ENCODE data around the gene PPP2R5C.

The PPP2R5C gene

DNA sequence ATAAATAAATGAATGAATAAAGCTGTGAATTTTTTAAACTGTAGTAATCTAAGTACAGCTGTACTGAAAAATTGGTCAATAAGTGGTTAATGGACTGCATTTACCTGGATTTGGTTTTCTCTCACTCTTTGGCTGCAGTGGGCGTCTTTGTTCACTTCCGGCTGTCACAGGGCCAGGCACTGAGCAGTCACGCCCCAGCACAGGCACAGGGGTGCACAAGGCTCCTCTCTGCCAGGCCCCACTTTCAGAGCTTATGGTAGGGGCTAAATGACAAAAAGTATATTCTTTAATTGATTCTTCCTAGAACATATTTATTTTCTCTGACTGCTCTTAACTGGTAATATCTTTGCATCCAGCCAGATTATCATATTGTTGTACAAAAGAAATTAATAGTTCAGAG is 132.2 kb downstream of the PPP2R5C start:
- DNase-seq: no peak

DNA sequence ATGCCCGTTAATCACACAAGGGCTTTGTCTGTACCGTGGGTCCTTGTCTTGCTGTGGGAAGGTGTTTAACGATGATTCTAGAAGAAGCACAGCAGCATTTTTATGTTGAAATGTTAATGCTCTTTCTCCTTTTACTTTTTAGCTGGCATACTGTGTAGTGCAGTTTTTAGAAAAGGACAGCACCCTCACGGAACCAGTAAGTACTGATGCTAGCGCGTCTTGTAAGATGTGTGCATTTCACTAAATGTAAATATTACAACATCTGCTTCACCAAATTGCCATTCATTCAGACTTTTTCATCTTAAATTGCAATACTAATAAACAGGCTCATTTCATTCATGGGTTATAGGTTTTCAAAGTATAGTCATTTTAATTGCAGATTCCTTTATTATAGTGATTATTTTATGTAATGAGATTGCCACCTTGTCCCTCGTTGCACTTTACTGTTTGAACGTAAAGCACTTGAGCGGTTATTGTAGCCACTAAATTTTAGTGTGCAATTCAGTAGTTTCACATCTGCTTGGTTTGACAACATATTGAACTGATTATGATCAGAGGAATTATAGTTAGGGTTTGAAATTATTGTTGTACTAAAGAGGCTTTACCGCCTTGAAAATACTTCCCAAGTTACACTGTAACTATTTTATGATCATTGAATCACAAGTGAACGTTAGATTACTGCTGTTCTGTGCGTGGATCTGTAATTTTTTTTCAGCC is 133.0 kb downstream of the PPP2R5C start:
- DNase-seq: no peak

DNA sequence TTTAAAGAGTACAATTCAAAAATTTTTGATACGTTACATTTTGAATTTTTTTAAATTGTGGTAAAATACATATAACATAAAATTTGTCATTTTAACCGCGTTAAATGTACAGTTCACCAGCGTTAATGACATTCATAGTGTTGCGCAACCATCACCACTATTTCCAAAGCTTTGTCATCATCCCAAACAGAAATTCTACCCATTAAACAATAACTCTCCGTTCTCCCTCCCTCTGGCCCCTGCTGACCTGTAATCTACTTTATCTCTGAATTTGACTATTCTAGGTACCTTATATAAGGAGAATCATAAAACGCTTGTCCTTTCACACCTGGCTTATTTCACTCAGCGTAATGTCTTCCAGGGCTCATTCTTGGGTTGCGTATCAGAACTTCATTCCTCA is 133.7 kb downstream of the PPP2R5C start:
- no peak for DNase-seq

DNA sequence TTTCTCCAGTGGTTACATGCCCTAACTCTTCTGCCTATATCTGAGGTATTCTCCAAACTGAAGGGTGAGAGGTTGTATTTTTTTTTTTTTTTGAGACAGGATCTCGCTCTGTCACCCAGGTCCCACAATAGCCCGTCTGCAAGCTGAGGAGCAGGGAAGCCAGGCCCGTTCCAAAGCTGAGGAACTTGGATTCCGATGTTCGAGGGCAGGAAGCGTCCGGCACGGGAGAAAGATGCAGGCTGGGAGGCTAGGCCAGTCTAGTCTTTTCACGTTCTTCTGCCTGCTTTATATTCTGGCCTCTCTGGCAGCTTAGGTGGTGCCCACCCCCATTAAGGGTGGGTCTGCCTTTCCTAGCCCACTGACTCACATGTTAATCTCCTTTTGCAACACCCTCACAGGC is 135.8 kb downstream of the PPP2R5C start:
- no peak for DNase-seq

DNA sequence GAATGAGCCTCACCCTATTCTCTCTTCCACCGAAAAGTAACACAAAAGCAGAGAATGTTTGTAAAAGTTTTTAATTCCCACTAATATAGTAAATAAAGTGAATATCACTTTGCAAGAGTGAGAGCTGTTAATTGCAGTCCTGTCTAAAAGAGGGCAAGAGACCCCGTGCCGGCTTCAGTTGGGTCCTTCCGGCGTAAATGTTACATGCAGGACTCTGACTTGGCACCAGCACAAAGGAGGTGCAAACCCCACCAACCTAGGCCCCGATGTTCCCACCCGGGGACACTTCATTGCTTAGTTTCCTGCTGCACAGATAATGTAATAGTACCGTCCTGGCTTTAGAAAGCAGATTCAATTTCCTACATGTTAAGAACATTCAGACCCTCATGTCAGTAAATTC is 136.9 kb downstream of the PPP2R5C start:
- no peak for DNase-seq

DNA sequence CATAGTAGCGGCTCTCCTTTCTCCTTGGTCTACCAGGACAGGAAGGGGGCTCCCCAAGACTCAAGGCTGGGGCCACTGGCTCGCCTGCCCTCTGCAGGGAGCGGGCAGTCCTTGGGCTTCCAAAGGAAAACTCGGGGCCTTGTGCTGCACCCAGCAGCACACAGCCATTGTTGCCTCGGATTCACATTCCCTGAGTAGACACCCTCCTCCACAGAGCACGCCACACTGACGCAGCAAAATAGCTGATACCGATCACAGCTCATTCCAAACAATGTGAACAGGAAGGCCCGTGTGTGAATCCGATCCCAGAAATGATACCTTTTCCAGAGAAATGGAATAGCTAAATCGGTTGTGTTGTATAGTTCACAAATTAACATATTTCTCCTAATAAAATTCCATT is 137.8 kb downstream of the PPP2R5C start:
- DNase-seq: no peak

DNA sequence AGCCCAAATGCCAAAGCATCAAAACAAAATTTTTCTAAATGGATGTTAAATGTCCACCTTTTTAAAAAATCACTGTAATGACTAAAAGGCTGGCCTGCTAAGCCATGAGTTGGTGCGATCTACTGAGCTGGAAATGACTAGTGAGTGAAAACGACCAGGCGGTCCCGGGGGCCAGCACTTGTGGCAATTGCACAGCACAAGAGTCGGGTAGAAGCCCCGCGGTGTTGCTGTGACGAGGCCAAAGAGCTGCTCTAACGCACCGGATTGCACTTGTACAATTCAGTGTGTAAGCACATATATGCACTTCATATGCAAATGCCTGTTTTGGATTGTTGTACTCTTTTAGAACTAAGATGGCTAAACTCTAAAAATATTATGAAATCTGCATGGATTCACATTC is 138.7 kb downstream of the PPP2R5C start:
- DNase-seq: no peak

DNA sequence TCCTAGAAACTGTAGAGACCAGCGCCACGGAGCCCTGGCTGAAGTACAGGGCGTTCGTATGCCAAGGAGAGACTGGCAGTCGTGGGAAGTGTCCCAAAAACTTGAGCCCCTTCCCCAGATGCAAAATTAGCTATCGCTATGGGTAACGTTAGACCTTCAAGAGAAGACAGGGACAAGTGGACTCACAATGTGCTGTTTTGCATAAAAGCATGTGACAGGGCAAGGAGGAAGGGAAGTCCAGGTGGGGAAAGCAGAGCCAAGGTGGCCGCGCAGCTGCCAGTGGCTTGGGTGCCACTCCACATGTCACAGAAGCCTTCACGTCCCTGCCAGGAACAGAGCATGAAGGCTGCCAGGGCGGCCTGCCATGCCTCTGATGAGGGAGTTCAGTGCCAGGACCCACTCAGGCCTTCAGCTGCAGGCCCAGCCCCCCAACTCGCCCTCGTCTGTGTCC is 141.6 kb downstream of the PPP2R5C start:
- DNase-seq: no peak

DNA sequence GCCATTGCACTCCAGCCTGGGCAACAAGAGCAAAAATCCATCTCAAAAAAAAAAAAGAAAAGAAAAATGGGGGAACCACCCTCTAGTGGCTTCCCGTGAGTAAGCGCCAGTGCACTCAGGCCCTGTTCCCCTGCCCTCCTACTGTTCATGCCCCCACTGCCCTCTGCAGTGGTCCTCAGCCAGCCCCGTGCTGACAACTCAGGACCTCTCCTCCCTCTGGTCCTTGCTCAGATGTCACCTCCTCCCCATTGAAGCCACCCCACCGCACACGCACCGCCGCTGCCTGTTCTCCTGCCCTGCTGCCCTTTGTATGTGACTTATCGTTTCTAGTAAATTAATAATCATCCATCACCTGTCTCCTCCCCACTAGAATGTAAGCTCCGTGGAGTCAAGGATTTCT is 144.1 kb downstream of the PPP2R5C start:
- DNase-seq: no peak

DNA sequence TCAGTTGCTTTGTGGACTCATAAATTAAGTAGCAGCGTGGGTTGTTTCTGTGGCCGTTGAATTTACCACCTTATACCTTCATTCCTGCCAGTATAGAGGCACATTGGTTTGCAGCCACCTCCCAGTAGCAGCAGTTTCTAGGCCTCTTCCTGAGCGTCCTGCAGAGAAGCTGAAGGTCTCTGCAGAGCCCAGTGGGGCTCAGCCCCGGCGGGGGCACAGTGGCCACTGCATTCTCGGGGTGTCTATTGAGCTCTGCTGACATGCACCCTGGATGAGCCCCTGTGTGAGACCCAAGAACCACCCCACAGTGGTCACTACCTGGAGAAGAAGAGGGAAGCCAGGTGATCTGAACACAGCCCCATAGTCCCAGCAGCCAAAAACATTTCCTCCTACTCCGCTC is 145.1 kb downstream of the PPP2R5C start:
- no peak for DNase-seq

DNA sequence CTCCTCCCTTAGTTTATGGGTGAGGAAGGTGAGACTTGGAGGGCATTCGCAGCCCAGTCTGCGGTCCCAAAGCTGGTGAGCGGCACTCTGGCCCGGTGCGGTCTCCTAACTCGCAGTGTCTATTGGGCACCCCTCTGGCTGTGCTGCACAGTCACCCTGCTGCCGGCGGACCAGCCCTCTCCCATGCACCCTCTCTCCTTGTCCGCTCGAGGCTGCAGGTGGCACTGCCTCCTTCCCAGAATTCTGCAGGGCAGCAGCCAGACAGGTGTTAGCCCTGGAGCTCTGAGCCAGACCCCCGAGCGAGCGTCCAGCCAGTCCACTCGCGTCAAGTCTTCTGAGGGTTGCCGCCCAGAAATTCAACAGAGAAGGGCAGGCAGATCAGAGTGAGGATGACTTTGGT is 146.1 kb downstream of the PPP2R5C start:
- no peak for DNase-seq

DNA sequence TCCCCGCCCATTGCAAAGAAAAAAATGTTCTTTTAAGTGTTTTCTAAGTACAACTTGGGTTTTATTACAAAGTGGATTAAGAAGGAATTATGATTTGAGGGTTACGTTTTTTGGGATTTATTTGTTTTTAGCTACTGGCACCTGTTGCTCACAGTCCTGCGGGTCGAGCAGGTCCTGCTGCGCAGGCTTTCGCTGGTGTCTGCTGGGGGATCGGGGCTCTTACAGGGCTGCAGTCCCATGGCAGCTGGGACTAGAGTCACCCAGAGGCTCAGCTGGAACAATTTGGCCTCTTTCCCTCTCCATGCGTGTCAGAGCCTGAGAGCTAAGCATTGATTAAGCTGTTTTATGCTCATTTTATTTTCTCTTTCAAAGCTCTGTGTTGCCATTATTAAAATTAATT is 147.3 kb downstream of the PPP2R5C start:
- no peak for DNase-seq

DNA sequence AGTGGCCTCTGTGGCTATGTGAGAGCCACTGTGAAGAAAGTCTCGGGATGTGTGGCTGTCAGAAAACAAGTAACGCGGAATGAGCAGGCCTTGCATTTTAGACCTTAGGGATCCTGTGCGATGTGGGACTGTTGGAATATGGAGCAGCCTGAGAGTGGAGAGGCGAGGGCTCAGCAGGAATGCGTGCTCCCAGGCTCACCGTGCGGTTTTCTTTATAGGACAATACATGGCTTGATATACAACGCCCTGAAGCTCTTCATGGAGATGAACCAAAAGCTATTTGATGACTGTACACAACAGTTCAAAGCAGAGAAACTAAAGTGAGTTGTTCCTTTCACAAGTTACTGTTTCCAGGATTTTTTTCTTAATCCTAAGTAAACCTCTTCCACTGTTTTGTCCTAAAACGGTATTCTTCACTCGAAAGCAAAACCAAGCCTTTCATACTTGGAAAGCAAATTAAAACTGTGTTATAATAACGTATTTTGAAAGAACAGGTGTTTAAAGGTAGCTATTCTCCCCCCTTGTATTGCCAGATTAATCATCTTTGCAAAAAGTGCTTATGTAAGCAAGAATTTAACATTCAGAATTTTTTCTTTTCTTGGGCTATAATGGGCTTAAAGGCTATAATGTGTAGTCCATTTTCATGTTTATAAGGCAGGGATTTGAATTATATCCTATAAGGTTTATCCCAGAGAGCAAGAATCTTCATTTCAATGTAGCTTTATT is 148.0 kb downstream of the PPP2R5C start:
- DNase-seq: no peak

DNA sequence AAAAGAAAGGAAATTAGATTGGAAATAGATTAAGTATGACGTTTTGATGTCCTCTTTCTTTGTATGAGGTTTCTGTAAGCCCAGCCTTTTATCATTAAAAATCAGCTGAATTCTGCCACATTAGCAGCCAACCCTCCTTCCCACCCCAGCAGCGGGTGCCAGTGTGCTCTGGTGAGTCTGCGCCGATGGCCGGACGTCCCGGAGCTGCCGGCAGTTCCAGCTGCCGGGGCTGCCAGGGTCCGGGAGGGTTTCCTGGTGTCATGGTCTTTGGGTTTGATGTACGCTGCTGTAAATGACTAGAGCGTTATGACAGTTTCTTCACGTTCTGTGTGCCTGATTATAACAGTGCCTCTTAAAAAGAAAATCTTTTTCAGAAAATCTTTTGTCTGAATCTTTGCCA is 151.3 kb downstream of the PPP2R5C start:
- no peak for DNase-seq

DNA sequence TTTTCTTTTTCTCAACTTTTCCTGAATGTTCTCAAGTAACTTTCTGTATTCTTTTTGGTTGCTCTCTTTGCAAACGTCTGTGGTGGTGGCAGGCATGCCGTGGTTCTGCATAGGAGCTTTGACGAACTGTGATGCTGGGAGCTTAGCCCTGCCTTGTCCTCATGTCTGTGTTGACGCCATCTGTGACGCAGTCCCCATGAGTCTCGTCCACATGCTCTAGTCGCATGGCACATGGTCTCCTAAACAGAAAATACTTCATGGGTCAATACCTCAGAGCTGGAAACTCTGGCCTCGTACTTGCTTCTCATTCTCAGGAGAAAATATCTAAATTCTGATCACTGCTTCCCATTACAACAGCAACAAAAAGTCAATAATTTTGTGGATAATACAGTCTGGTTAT is 152.6 kb downstream of the PPP2R5C start:
- no peak for DNase-seq

DNA sequence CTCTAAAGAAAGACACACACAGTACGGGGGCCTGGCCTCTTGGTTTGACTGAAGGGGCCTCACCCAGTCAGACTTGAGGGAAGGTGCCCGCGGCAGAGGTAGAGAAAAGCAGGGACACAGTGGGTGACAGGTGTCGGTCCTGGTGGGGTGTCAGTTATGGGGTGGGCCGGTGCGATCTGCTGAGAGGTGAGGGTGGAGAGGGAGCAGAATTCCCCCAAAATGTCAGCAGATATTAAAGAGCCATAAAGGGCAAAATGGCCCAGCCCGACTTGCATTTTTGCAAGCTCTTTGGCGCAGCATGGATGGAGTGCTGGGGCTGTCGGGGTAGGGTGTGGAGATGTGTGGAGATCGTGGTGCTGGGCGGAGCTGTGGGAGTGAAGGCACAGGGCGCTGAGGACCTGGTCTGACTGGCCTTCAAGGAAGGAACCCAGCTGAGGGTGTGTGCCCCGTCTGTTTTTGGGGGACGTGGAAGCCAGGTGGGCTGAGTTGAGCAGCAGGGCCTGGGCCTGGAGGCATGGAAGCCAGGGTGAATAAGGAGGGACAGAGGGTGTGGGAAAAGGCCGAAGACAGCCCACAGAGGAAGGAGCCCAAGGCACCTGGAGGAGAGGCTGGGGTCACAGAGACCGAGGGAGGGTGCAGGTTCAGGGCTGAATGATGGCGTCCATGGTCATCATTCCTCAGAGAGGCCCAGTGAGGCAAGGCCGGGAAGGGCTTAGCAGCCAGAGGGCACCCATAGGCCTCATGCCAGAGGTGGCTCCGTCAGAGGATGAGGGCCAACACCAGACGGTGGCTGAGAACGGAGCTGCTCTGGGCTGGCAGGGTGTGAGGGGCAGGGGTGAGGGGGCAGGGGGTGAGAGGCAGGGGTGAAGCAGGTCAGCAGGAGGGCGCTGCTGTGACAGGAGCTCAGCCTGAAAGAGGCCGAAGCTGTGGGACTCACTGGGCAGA is 154.6 kb downstream of the PPP2R5C start:
- DNase-seq: no peak

DNA sequence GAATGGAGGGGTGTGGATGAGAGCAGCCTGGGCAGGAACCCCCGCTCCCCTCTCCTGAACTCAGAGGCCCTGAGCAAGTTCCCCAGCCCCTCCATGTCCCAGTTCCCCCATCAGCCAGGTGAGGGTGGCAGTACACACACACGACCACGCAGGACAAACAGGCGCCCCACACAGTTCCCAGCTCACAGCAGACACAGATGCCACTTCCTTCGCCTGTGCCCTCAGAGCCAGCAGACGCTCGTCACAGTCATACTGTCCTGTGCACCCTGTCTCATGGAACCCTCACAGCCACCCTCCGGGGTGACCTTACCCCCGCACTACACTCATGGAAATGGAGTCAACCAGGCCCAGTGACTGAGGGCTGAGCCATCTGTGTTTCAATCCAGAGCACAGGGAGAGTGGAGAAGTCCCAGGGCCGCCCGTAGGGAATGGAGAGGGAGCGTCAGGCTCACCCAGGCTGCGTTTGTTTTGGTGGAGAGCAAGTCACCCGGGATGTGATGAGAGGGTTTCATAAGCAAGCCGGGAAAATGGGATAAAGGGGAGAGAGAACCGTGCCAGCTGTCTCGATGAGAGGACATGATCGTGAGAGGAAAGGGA is 155.4 kb downstream of the PPP2R5C start:
- DNase-seq: no peak

DNA sequence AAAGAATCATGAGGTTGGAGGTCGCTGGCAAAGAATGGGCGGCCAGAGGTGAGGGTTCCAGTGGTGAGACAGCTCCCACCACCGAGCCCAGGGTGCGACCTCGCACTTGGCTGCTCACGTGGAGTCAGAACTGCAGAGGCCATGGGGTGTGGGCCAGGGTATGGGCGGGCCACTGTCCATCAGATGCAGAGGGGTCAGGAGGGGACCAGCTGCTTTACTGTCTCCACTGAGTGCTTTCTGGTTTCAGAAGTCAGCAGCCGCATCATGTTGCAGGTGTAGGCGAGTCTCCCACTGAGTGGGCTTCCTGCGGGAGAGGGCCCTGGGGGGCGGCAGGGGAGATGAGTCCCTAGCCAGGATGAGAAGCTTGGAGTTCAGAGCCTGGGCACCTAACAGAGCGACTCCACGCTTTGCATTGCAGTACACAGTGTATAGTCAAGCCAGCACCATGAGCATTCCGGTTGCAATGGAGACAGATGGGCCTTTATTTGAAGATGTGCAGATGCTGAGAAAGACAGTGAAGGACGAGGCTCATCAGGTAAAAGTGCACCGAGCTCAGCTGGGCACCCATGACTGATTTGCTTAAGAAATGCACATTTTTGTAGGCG is 156.0 kb downstream of the PPP2R5C start:
- no peak for DNase-seq

DNA sequence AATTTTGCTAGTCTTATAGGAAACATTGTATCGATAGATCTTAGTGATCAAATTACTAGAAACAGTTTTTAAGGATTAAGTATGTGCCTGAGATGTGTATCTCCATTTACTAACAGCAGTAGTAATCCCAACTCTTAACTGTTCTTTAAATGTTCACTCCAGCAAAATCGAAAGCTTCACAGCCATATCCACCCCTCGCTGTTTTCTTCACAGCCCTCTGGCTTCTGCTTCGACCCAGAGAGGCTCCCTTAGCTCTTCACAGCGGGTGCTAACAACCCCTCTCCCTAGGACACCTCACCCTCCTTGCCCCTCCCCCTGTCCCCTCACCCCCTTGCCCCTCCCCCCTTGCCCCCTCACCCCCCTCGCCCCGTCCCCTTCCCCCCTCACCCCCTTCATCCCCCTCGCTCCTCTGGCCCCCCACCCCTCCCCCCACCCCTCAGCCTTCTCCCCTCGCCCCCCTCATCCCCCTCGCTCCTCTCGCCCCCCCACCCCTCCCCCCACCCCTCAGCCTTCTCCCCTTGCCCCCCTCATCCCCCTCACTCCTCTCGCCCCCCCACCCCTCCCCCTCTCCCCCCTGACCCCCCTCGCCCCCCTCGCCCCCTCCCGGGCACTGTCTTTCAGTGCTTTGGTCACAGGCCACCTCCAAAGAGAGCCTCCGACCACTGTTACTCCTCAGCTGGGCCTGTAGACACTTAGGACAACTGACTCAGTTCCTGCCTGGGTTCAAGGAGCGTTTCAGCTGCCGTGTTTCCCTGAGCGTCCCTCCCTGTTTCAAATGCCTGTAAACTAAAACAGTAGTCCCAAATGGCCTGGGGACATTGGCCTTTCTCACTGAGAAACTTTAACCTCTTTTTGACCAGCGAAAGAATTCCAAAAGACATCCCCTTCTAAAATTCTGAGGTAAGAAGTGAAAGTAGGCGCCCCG is 156.8 kb downstream of the PPP2R5C start:
- DNase-seq: no peak

DNA sequence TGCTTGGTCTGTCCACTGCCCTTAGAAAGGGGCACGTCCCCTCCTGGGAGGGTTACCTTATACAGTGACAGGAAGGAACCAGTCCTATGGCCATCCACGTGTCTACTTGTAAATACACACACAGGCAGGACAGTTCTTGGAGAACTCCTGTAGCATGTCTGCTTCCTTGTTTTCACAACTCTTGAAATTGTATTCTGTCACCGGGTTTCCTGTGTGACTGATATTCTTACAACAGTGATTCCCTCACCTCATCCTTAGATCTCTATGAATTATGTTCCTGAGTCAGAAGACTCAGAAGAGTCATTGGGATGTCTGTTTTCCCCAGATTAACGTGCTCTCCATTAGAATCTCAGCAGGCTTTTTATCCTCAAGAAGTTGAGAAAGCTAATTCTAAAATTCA is 158.8 kb downstream of the PPP2R5C start:
- DNase-seq: no peak

DNA sequence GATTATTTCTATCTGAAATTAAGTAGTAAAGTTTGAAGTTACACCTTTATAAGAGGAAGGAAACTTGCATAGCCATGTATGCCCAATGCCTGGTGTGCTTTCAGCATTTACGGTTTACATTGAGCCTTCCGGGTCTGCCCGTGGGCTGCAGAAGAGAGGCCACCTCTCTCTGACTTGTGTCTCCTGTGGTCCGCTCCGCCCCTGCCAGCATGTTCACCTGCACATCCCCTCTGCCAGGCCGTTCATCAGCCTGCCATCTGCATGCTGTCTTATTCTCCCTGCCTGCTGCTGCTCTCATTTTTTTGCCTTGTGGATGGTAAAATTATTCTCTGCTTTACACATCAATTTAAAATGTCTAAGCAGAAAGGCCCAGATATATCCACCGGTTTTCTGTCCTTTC is 161.4 kb downstream of the PPP2R5C start:
- no peak for DNase-seq

DNA sequence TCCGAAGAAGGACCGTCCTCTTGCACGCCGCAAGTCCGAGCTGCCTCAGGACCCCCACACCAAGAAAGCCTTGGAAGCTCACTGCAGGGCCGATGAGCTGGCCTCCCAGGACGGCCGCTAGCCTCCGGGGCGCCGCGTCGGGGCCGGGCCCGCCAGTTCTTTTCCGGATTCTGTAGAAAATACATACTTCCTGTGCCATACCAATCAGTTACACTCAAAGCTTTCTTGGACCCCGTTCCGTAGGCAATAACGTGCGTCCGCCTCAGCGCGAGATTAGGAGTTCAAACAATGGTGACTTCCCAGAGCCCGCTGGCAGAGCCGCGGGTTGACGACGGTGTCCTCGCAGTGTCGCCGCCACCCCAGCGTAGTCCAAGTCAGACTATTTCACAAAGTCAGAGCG is 163.6 kb downstream of the PPP2R5C start:
- DNase-seq: no peak
